ENCODE measurements around the gene NPC1L1.

DNA sequence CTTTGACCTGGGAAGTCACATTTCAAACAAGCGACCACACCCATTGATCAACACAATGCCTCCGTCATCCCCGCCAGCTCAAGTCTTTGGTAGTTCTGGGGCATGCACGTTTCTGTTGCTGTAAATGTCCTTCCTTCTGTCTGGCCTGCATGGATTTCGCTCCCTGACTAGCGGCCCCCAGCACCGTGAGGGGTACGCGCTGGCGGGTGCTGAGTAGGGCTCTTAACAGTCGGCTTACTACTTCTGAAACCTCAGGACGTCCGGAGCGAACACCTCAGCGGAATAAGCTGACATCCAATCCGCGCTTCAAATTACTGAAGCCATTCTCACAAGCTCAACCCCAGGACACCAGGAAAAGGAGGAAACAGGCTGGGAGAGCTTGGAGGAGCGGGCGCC, 51.2 kb downstream of the NPC1L1 start:
- no peak for TF ChIP-seq POLR2A (IDR thresholded peaks at IDR 0.05)
- TF ChIP-seq, protein P1, sequence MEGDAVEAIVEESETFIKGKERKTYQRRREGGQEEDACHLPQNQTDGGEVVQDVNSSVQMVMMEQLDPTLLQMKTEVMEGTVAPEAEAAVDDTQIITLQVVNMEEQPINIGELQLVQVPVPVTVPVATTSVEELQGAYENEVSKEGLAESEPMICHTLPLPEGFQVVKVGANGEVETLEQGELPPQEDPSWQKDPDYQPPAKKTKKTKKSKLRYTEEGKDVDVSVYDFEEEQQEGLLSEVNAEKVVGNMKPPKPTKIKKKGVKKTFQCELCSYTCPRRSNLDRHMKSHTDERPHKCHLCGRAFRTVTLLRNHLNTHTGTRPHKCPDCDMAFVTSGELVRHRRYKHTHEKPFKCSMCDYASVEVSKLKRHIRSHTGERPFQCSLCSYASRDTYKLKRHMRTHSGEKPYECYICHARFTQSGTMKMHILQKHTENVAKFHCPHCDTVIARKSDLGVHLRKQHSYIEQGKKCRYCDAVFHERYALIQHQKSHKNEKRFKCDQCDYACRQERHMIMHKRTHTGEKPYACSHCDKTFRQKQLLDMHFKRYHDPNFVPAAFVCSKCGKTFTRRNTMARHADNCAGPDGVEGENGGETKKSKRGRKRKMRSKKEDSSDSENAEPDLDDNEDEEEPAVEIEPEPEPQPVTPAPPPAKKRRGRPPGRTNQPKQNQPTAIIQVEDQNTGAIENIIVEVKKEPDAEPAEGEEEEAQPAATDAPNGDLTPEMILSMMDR (IDR thresholded peaks at IDR 0.05) = no peak

All from esophagus squamous epithelium (tissue), 4 donors.